ENCODE data around the gene DEFB123.

GRCh38 chr20:31425797-31426196 is 14.6 kb upstream of the DEFB123 start:
- TF ChIP-seq NFIC (IDR thresholded peaks at IDR 0.05): no peak
- TF ChIP-seq, protein P1, sequence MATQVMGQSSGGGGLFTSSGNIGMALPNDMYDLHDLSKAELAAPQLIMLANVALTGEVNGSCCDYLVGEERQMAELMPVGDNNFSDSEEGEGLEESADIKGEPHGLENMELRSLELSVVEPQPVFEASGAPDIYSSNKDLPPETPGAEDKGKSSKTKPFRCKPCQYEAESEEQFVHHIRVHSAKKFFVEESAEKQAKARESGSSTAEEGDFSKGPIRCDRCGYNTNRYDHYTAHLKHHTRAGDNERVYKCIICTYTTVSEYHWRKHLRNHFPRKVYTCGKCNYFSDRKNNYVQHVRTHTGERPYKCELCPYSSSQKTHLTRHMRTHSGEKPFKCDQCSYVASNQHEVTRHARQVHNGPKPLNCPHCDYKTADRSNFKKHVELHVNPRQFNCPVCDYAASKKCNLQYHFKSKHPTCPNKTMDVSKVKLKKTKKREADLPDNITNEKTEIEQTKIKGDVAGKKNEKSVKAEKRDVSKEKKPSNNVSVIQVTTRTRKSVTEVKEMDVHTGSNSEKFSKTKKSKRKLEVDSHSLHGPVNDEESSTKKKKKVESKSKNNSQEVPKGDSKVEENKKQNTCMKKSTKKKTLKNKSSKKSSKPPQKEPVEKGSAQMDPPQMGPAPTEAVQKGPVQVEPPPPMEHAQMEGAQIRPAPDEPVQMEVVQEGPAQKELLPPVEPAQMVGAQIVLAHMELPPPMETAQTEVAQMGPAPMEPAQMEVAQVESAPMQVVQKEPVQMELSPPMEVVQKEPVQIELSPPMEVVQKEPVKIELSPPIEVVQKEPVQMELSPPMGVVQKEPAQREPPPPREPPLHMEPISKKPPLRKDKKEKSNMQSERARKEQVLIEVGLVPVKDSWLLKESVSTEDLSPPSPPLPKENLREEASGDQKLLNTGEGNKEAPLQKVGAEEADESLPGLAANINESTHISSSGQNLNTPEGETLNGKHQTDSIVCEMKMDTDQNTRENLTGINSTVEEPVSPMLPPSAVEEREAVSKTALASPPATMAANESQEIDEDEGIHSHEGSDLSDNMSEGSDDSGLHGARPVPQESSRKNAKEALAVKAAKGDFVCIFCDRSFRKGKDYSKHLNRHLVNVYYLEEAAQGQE (IDR thresholded peaks at IDR 0.05; ENCODE audit: low read depth): no peak
- no peak for TF ChIP-seq TEAD4 (IDR thresholded peaks at IDR 0.05)
- TF ChIP-seq MAX (IDR thresholded peaks at IDR 0.05): no peak
- TF ChIP-seq RAD21 (IDR thresholded peaks at IDR 0.05; ENCODE audit: low read depth): no peak
- no peak for TF ChIP-seq CEBPB (IDR thresholded peaks at IDR 0.05)
- no peak for TF ChIP-seq USF1 (IDR thresholded peaks at IDR 0.05)
- TF ChIP-seq EGR1 (IDR thresholded peaks at IDR 0.05): no peak

Data from Ishikawa (cell line).